ENCODE data around the gene SIK3.

Gene SIK3

GRCh38 chr11:117107701-117108590, 9.7 kb upstream of the SIK3 start:
- no peak for DNase-seq

- DNase-seq, result no peak
These were observed 2.3 kb upstream of the SIK3 start for GRCh38 chr11:117100556-117100955.

- no peak for DNase-seq
These were observed 1.5 kb upstream of the SIK3 start for GRCh38 chr11:117099696-117100095.

- DNase-seq, result peak; percentile 31
These were observed 599 bp downstream of the SIK3 start for GRCh38 chr11:117097389-117098268.

GRCh38 chr11:117097014-117097388, 1.2 kb downstream of the SIK3 start:
- no peak for DNase-seq

GRCh38 chr11:117096201-117096991, 1.8 kb downstream of the SIK3 start:
- DNase-seq, result peak; percentile 56

- peak; percentile 61 for DNase-seq
These were observed 2.7 kb downstream of the SIK3 start for GRCh38 chr11:117095284-117096161.

GRCh38 chr11:117094776-117095175, 3.5 kb downstream of the SIK3 start:
- DNase-seq, result no peak

GRCh38 chr11:117092951-117093590, 5.2 kb downstream of the SIK3 start:
- DNase-seq, result peak; percentile 66

- DNase-seq, result no peak
These were observed 6.3 kb downstream of the SIK3 start for GRCh38 chr11:117091753-117092477.

- DNase-seq, result no peak
These were observed 8.0 kb downstream of the SIK3 start for GRCh38 chr11:117090111-117090706.

- no peak for DNase-seq
These were observed 8.5 kb downstream of the SIK3 start for GRCh38 chr11:117089685-117090084.

GRCh38 chr11:117087446-117087845, 10.8 kb downstream of the SIK3 start:
- DNase-seq, result no peak

GRCh38 chr11:117084992-117085391, 13.2 kb downstream of the SIK3 start:
- DNase-seq, result no peak

GRCh38 chr11:117083011-117083935, 15.0 kb downstream of the SIK3 start:
- DNase-seq, result no peak

GRCh38 chr11:117081908-117082307, 16.3 kb downstream of the SIK3 start:
- no peak for DNase-seq

GRCh38 chr11:117080370-117080769, 17.9 kb downstream of the SIK3 start:
- no peak for DNase-seq

- DNase-seq, result no peak
These were observed 21.1 kb downstream of the SIK3 start for GRCh38 chr11:117076941-117077691.
